Activated naive CD4-positive, alpha-beta T cell treated with anti-CD3 and anti-CD28 coated beads, Interleukin-2, amount 50 U/mL, for 16 hours (primary cell): ENCODE results near the gene ANO2.

Experiments used
- DNase-seq: peaks from one replicate; pipeline ENCODE4 v3.0.0-alpha.2; 2020

Gene ANO2

GRCh38 chr12:5770727-5771126 is 174.3 kb downstream of the ANO2 start:
- no peak for DNase-seq

- no peak for DNase-seq
Observed at GRCh38 chr12:5768581-5769196, 176.4 kb downstream of the ANO2 start.

GRCh38 chr12:5768171-5768570 is 176.9 kb downstream of the ANO2 start:
- DNase-seq: no peak

- no peak for DNase-seq
Observed at GRCh38 chr12:5758347-5758746, 186.7 kb downstream of the ANO2 start.

- DNase-seq: no peak
Observed at GRCh38 chr12:5756338-5756842, 188.7 kb downstream of the ANO2 start.

- no peak for DNase-seq
Observed at GRCh38 chr12:5748027-5748426, 197.0 kb downstream of the ANO2 start.

- DNase-seq: no peak
Observed at GRCh38 chr12:5746917-5747316, 198.1 kb downstream of the ANO2 start.

GRCh38 chr12:5746036-5746908 is 198.8 kb downstream of the ANO2 start:
- no peak for DNase-seq

- peak; percentile 37 for DNase-seq
Observed at GRCh38 chr12:5745251-5745888, 199.7 kb downstream of the ANO2 start.

GRCh38 chr12:5742258-5742657 is 202.8 kb downstream of the ANO2 start:
- DNase-seq: no peak

GRCh38 chr12:5739917-5740316 is 205.1 kb downstream of the ANO2 start:
- DNase-seq: no peak

- DNase-seq: no peak
Observed at GRCh38 chr12:5737778-5738177, 207.3 kb downstream of the ANO2 start.

GRCh38 chr12:5736527-5736926 is 208.5 kb downstream of the ANO2 start:
- no peak for DNase-seq

GRCh38 chr12:5736016-5736415 is 209.0 kb downstream of the ANO2 start:
- DNase-seq: no peak

- DNase-seq: no peak
Observed at GRCh38 chr12:5733916-5734315, 211.1 kb downstream of the ANO2 start.

GRCh38 chr12:5733136-5733755 is 211.8 kb downstream of the ANO2 start:
- no peak for DNase-seq

GRCh38 chr12:5730962-5731361 is 214.1 kb downstream of the ANO2 start:
- no peak for DNase-seq

- no peak for DNase-seq
Observed at GRCh38 chr12:5723711-5724252, 221.3 kb downstream of the ANO2 start.

GRCh38 chr12:5723071-5723470 is 222.0 kb downstream of the ANO2 start:
- no peak for DNase-seq

- no peak for DNase-seq
Observed at GRCh38 chr12:5720381-5721005, 224.6 kb downstream of the ANO2 start.

GRCh38 chr12:5718680-5719079 is 226.4 kb downstream of the ANO2 start:
- no peak for DNase-seq

- no peak for DNase-seq
Observed at GRCh38 chr12:5718073-5718472, 227.0 kb downstream of the ANO2 start.

GRCh38 chr12:5716976-5717375 is 228.1 kb downstream of the ANO2 start:
- DNase-seq: no peak
